ENCODE measurements around the gene ACIN1.
A peak's percentile ranks its signal among the peaks of the same experiment; 100 is the strongest.

Gene ACIN1

GRCh38 chr14:23013054-23013748 lies 81.7 kb downstream of the ACIN1 start:
- DNase-seq (ENCODE audit: low read depth): no peak

- DNase-seq (ENCODE audit: low read depth): peak; percentile 63
Measured at GRCh38 chr14:23009939-23010726, 84.8 kb downstream of the ACIN1 start, which contains the start of gene C14orf93. Gene C14orf93 (minus strand): TSS chr14:23010143. CDS start chr14:22999023, 11,120 bp downstream.

GRCh38 chr14:23009483-23009938 lies 85.4 kb downstream of the ACIN1 start:
- no peak for DNase-seq (ENCODE audit: low read depth)

GRCh38 chr14:23008831-23009230 lies 86.1 kb downstream of the ACIN1 start:
- no peak for DNase-seq (ENCODE audit: low read depth)
